Caco-2 (cell line): ENCODE measurements around the gene PROM2. TPM values are rescaled to one million over a fixed set of nuclear protein-coding genes. Genes with fewer than 3 reads are reported as not detected.
A peak's percentile ranks its signal among the peaks of the same experiment; 100 is the strongest.

Source experiments
- BruUV-seq: library from RNA; stranded (reverse); fragments of 400-500 nt; replicated peaks from 2 replicates; lab custom pipeline; 2021; lab: Mats Ljungman, UMichigan
- CTCF ChIA-PET: fragments of 300-600 bp; sonication (Branson Sonifier 250); formaldehyde crosslinking; loops from one replicate; lab custom pipeline; 2022; ENCODE audit warnings: antibody characterized with exemption; lab: Charles Lee
- POLR2A ChIA-PET: fragments of 300-600 bp; sonication (Branson Sonifier 250); formaldehyde crosslinking; loops from one replicate; lab custom pipeline; 2022; ENCODE audit warnings: antibody characterized with exemption; lab: Charles Lee
- DNase-seq, 2 experiments: peaks; one replicate each; pipeline versions ENCODE4 v3.0.0 to v3.0.0-alpha.2; 2020 to 2022
- H3K27me3 ChIP-seq: replicated peaks from 2 replicates; pipeline ENCODE4 v1.6.0; 2011; ENCODE audit warnings: low read length; ENCODE audit not compliant: control insufficient read depth, insufficient read depth
- H3K36me3 ChIP-seq: 2 replicates; pipeline ENCODE4 v1.5.1; 2011; ENCODE audit warnings: low read length; ENCODE audit not compliant: control insufficient read depth, insufficient read depth
- H3K4me1 ChIP-seq: fragments of 250-450 bp; sonication (Bioruptor Pico); 2 replicates; pipeline ENCODE4 v1.5.1; 2020; ENCODE audit warnings: mild to moderate bottlenecking
- H3K4me3 ChIP-seq: 2 replicates; pipeline ENCODE4 v1.5.1; 2011; ENCODE audit warnings: low read depth, mild to moderate bottlenecking, control low read depth, low read length
- H3K9me3 ChIP-seq: fragments of 250-450 bp; sonication (Bioruptor Pico); 2 replicates; pipeline ENCODE4 v1.5.1; 2020; ENCODE audit warnings: mild to moderate bottlenecking, moderate library complexity
- H3K27ac Mint-ChIP-seq: one replicate; pipeline ENCODE4 v1.8.0; 2022; ENCODE audit warnings: mixed read lengths; ENCODE audit not compliant: unreplicated experiment
- H3K27me3 Mint-ChIP-seq: one replicate; pipeline ENCODE4 v1.8.0; 2022; ENCODE audit warnings: mixed read lengths; ENCODE audit not compliant: insufficient read depth, unreplicated experiment
- H3K36me3 Mint-ChIP-seq: one replicate; pipeline ENCODE4 v1.8.0; 2022; ENCODE audit warnings: mild to moderate bottlenecking, mixed read lengths; ENCODE audit not compliant: insufficient read depth, unreplicated experiment
- H3K4me1 Mint-ChIP-seq: one replicate; pipeline ENCODE4 v1.8.0; 2022; ENCODE audit warnings: low read depth, mixed read lengths; ENCODE audit not compliant: unreplicated experiment
- H3K4me3 Mint-ChIP-seq: one replicate; pipeline ENCODE4 v1.8.0; 2022; ENCODE audit warnings: mild to moderate bottlenecking, moderate library complexity, mixed read lengths; ENCODE audit not compliant: unreplicated experiment
- H3K9me3 Mint-ChIP-seq: one replicate; pipeline ENCODE4 v1.8.0; 2022; ENCODE audit warnings: mixed read lengths; ENCODE audit not compliant: unreplicated experiment
- intact Hi-C: fragments of 100-400 bp; cut with micrococcal nuclease; formaldehyde crosslinking; loops from one replicate; pipeline ENCODE4 v1.10.0; 2022; ENCODE audit not compliant: unreplicated experiment
- total RNA-seq: library from RNA; stranded (reverse); gene quantifications from 2 replicates; pipeline ENCODE4 v1.2.3, GENCODE V29; 2022
- TF ChIP-seq, protein P1 (sequence below), 2 experiments: fragments of 200-600 bp in 1 of 2; IDR thresholded peaks; 1 replicate in 1 of 2; 2 replicates in 1 of 2; pipeline versions ENCODE4 v1.5.1 to v1.8.0; 2011 to 2022; ENCODE audit warnings: antibody characterized with exemption in 1 of 2, control low read depth in 1 of 2, inconsistent platforms in 1 of 2, low read depth in 1 of 2, low read length in 1 of 2, mild to moderate bottlenecking in 1 of 2, moderate library complexity in 1 of 2; ENCODE audit not compliant: insufficient read depth in 1 of 2, severe bottlenecking in 1 of 2, unreplicated experiment in 1 of 2

Gene PROM2
- total RNA-seq, 1 experiment from 2014 or later = 0.82 TPM

DNA sequence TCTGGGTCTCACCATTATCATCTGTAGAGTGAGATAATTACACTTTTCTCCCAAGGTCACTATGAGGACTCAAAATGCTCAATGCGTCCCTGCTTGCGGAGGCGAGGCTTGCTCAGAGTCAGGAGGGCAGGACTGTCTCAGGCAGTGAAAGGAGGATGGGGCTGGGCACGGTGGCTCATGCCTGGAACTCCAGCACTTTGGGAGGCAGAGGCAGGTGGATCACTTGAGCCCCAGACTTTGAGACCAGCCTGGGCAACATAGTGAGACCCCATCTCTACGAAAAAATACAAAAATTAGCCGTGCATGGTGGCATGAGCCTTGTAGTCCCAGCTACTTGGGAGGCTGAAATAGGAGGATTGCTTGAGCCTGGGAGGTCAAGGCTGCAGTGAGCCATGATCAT is 21.1 kb downstream of the PROM2 start:
- H3K27me3 Mint-ChIP-seq = peaks cover 6% of the 10 kb centered on the region
- TF ChIP-seq, protein P1, sequence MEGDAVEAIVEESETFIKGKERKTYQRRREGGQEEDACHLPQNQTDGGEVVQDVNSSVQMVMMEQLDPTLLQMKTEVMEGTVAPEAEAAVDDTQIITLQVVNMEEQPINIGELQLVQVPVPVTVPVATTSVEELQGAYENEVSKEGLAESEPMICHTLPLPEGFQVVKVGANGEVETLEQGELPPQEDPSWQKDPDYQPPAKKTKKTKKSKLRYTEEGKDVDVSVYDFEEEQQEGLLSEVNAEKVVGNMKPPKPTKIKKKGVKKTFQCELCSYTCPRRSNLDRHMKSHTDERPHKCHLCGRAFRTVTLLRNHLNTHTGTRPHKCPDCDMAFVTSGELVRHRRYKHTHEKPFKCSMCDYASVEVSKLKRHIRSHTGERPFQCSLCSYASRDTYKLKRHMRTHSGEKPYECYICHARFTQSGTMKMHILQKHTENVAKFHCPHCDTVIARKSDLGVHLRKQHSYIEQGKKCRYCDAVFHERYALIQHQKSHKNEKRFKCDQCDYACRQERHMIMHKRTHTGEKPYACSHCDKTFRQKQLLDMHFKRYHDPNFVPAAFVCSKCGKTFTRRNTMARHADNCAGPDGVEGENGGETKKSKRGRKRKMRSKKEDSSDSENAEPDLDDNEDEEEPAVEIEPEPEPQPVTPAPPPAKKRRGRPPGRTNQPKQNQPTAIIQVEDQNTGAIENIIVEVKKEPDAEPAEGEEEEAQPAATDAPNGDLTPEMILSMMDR (IDR thresholded peaks at IDR 0.05; ENCODE audit: insufficient read depth in 1 of 2, low read depth in 1 of 2, low read length in 1 of 2, severe bottlenecking in 1 of 2, unreplicated experiment in 1 of 2) = no peak
- BruUV-seq = no TSS peak

GRCh38 chr2:95296011-95296410 is 21.8 kb downstream of the PROM2 start:
- H3K9me3 ChIP-seq = peaks cover 5% of the 10 kb centered on the region; the same call in 1 of the 2 replicates
- no peak overlapping the region for H3K4me3 ChIP-seq
- Mint-ChIP-seq H3K4me1 (no peaks in the 10 kb centered on the region), H3K36me3 (no peaks in the 10 kb centered on the region), H3K27ac (no peak overlapping the region), H3K9me3 (peaks cover 14% of the 10 kb centered on the region), H3K4me3 (no peak overlapping the region), H3K27me3 (peaks cover 6% of the 10 kb centered on the region)
- TF ChIP-seq, protein P1 (IDR thresholded peaks at IDR 0.05; ENCODE audit: insufficient read depth in 1 of 2, low read depth in 1 of 2, low read length in 1 of 2, severe bottlenecking in 1 of 2, unreplicated experiment in 1 of 2) = no peak
- no peaks in the 10 kb centered on the region for H3K36me3 ChIP-seq
- no peak for DNase-seq
- BruUV-seq = no TSS peak
- ChIA-PET CTCF (no interaction called here), POLR2A (no interaction called here)
- H3K27me3 ChIP-seq = no peaks in the 10 kb centered on the region
- intact Hi-C loops = no loop called here
- H3K4me1 ChIP-seq = no peaks in the 10 kb centered on the region

More for the DNA sequence above, 21.1 kb downstream of the PROM2 start:
- H3K4me1 ChIP-seq = no peaks in the 10 kb centered on the region
- Mint-ChIP-seq H3K4me1 (no peaks in the 10 kb centered on the region), H3K4me3 (no peak overlapping the region), H3K9me3 (peaks cover 21% of the 10 kb centered on the region), H3K27ac (no peak overlapping the region), H3K36me3 (no peaks in the 10 kb centered on the region)
- H3K4me3 ChIP-seq = no peak overlapping the region
- CTCF ChIA-PET = no interaction called here
- no peaks in the 10 kb centered on the region for H3K36me3 ChIP-seq
- DNase-seq = no peak
- intact Hi-C loops = no loop called here
- POLR2A ChIA-PET = no interaction called here
- H3K27me3 ChIP-seq = no peaks in the 10 kb centered on the region
- H3K9me3 ChIP-seq = peaks cover 6% of the 10 kb centered on the region

- H3K36me3 Mint-ChIP-seq = no peaks in the 10 kb centered on the region
- TF ChIP-seq, protein P1 (IDR thresholded peaks at IDR 0.05; ENCODE audit: insufficient read depth in 1 of 2, low read depth in 1 of 2, low read length in 1 of 2, severe bottlenecking in 1 of 2, unreplicated experiment in 1 of 2) = no peak
- no peaks in the 10 kb centered on the region for H3K27me3 ChIP-seq
- peak within 1 kb of the TSS; percentile 10 for H3K4me3 Mint-ChIP-seq
- H3K27ac Mint-ChIP-seq = no peak within 1 kb of the TSS
- CTCF ChIA-PET = no interaction called here
- H3K4me1 ChIP-seq = no peaks in the 10 kb centered on the region
- POLR2A ChIA-PET = no interaction called here
- BruUV-seq = no TSS peak
- peaks cover 5% of the 10 kb centered on the region; the same call in 1 of the 2 replicates for H3K9me3 ChIP-seq
- H3K4me1 Mint-ChIP-seq = no peaks in the 10 kb centered on the region
- no peak for DNase-seq
- H3K27me3 Mint-ChIP-seq = peaks cover 6% of the 10 kb centered on the region
- no peak within 1 kb of the TSS for H3K4me3 ChIP-seq
- H3K9me3 Mint-ChIP-seq = peaks cover 7% of the 10 kb centered on the region
- intact Hi-C loops = no loop called here
- H3K36me3 ChIP-seq = no peaks in the 10 kb centered on the region
Measured at GRCh38 chr2:95296880-95297487, 22.7 kb downstream of the PROM2 start, which contains the start of gene KCNIP3. KCNIP3 (plus strand) TSS chr2:95297347; CDS start chr2:95297439, 92 bp downstream.
